Hepatocyte (in vitro differentiated cells): Measurements from ENCODE around the gene HSP90AA1.

ENCODE experiments used
- CTCF ChIP-seq: fragments of 200-600 bp; sonication (generic); IDR thresholded peaks from 2 replicates; pipeline ENCODE4 v1.5.1; 2016; ENCODE audit warnings: antibody characterized with exemption, mild to moderate bottlenecking; ENCODE audit not compliant: poor library complexity
- EZH2 ChIP-seq: fragments of 200-600 bp; sonication (generic); IDR thresholded peaks from 2 replicates; pipeline ENCODE4 v1.6.1; 2016; ENCODE audit warnings: antibody characterized with exemption, mild to moderate bottlenecking, borderline replicate concordance

- TF ChIP-seq CTCF (no peak), EZH2 (no peak)
Measured at GRCh38 chr14:102125546-102125945, 38.7 kb upstream of the HSP90AA1 start.
